ENCODE measurements around the gene SH3RF1. TPM values are rescaled to one million over a fixed set of nuclear protein-coding genes. Genes with fewer than 3 reads are reported as not detected.

The SH3RF1 gene
- total RNA-seq, 2 donors from 2014 or later = 37.6 to 68.8 TPM

DNA sequence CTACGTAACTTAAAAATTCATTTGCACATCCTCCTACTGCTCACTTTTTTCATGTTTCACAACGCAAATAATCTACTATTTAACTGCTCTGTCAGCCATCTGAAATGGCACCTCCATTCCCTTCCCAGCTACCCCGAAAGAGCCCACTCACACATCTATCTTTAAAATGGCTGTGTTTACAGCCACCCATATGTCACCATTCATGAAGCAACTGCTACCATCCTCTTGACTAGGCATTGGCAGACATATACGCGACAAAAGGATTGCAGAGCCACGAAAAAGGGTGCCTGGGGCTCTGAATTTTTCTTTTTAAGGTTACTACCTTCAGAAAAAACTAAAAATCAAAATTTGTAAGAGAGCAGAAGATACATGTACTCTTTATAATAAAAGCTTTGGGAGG, 11.5 kb downstream of the SH3RF1 start:
- Mint-ChIP-seq H3K27ac (no peak overlapping the region), H3K4me3 (no peak overlapping the region), H3K9me3 (no peaks in the 10 kb centered on the region), H3K4me1 (peaks cover 46% of the 10 kb centered on the region), H3K27me3 (ENCODE audit: insufficient read depth) (no peaks in the 10 kb centered on the region), H3K36me3 (ENCODE audit: low read depth) (peaks cover 17% of the 10 kb centered on the region)
- Histone ChIP-seq H3K27me3 (ENCODE audit: control insufficient read depth, insufficient read depth, low read length, poor library complexity, severe bottlenecking) (no peaks in the 10 kb centered on the region), H3K9me3 (ENCODE audit: control insufficient read depth, low read length) (peaks cover 10% of the 10 kb centered on the region), H3K27ac (ENCODE audit: low read depth, low read length) (no peak overlapping the region), H3K36me3 (ENCODE audit: control insufficient read depth, insufficient read depth, low read length) (peaks cover 22% of the 10 kb centered on the region), H3K9ac (ENCODE audit: extremely low read depth, low read length, poor library complexity, severe bottlenecking) (no peak overlapping the region), H3K4me3 (ENCODE audit: low read length) (no peak overlapping the region), H3K4me1 (ENCODE audit: control insufficient read depth, insufficient read depth, low read length) (peaks cover 22% of the 10 kb centered on the region)
- DNase-seq = no peak
- no peak for TF ChIP-seq CTCF (conservative IDR thresholded peaks at IDR 0.05)
- WGBS, 2 experiments (ENCODE audit: insufficient coverage in 1 of 2, insufficient read length in 1 of 2) = 89 to 100% methylated on average over 3 to 6 of the region's 6 CpGs

- no peak overlapping the region for H3K4me3 Mint-ChIP-seq
- H3K9me3 ChIP-seq (ENCODE audit: control insufficient read depth, low read length) = no peaks in the 10 kb centered on the region
- TF ChIP-seq CTCF (conservative IDR thresholded peaks at IDR 0.05) = no peak
- no peak overlapping the region for H3K27ac Mint-ChIP-seq
- H3K9ac ChIP-seq (ENCODE audit: extremely low read depth, low read length, poor library complexity, severe bottlenecking) = no peak overlapping the region
- no peak overlapping the region for H3K4me3 ChIP-seq (ENCODE audit: low read length)
- H3K9me3 Mint-ChIP-seq = no peaks in the 10 kb centered on the region
- peaks cover 25% of the 10 kb centered on the region for H3K4me1 ChIP-seq (ENCODE audit: control insufficient read depth, insufficient read depth, low read length)
- WGBS, 2 experiments (ENCODE audit: insufficient coverage in 1 of 2, insufficient read length in 1 of 2) = 96 to 100% methylated on average over 1 of the region's 1 CpG
- peaks cover 58% of the 10 kb centered on the region for H3K4me1 Mint-ChIP-seq
- H3K36me3 ChIP-seq (ENCODE audit: control insufficient read depth, insufficient read depth, low read length) = peaks cover 10% of the 10 kb centered on the region
- H3K27me3 Mint-ChIP-seq (ENCODE audit: insufficient read depth) = no peaks in the 10 kb centered on the region
- no peaks in the 10 kb centered on the region for H3K27me3 ChIP-seq (ENCODE audit: control insufficient read depth, insufficient read depth, low read length, poor library complexity, severe bottlenecking)
- H3K36me3 Mint-ChIP-seq (ENCODE audit: low read depth) = peaks cover 5% of the 10 kb centered on the region
- H3K27ac ChIP-seq (ENCODE audit: low read depth, low read length) = no peak overlapping the region
- no peak for DNase-seq
Measured at GRCh38 chr4:169258141-169258540, 12.6 kb downstream of the SH3RF1 start.

DNA sequence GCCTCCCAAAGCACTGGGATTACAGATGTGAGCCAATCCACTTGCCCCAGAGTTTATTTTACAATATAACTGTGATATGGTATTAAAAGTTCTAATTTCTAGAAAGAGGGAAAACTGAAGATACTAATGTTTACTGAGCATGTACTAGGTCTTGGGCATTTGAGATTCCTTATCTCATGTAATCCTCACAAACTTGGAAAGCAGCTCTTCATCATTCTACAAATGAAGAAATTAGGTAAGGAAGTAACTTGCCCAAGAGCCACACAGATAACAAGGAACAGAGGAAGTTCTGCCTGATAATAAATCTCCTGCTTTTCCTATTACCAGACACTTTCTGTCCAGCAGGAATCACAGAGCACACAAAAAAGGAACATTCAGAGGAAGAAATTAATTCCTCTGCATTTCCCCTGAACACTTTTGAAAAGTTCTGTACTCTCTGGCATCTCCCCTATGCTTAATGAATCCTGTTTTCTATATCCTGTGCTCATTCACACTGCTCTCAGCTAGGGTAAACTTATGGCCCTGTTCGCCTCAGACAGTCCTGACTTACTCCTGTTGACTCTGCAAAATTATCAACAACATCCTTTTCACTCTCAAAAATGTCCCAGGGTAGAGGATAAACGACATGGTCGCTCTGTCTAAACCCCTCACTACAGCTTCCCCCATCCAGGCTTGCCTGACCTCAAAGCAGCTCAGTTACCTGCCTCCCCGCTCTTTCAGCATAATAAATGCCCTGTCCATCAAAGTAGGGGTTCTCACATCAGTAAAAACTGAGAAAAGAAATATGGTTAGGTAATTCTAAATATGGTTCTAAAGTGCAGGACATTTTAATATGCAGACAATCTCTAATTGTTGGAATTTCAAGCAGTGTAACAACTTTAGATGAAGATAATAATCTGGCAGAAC, 13.6 kb downstream of the SH3RF1 start:
- Mint-ChIP-seq H3K27me3 (ENCODE audit: insufficient read depth) (no peaks in the 10 kb centered on the region), H3K4me1 (peaks cover 64% of the 10 kb centered on the region), H3K27ac (peak overlapping the region; percentile 57), H3K9me3 (no peaks in the 10 kb centered on the region), H3K36me3 (ENCODE audit: low read depth) (no peaks in the 10 kb centered on the region), H3K4me3 (no peak overlapping the region)
- Histone ChIP-seq H3K27ac (ENCODE audit: low read depth, low read length) (no peak overlapping the region), H3K9me3 (ENCODE audit: control insufficient read depth, low read length) (no peaks in the 10 kb centered on the region), H3K4me1 (ENCODE audit: control insufficient read depth, insufficient read depth, low read length) (peaks cover 26% of the 10 kb centered on the region), H3K36me3 (ENCODE audit: control insufficient read depth, insufficient read depth, low read length) (peaks cover 2% of the 10 kb centered on the region), H3K4me3 (ENCODE audit: low read length) (no peak overlapping the region), H3K9ac (ENCODE audit: extremely low read depth, low read length, poor library complexity, severe bottlenecking) (no peak overlapping the region), H3K27me3 (ENCODE audit: control insufficient read depth, insufficient read depth, low read length, poor library complexity, severe bottlenecking) (no peaks in the 10 kb centered on the region)
- TF ChIP-seq CTCF (conservative IDR thresholded peaks at IDR 0.05) = no peak
- 82% methylated on average over 3 to 4 of the region's 4 CpGs for WGBS, 2 experiments (ENCODE audit: insufficient coverage in 1 of 2, insufficient read length in 1 of 2)
- no peak for DNase-seq

Measured in endodermal cell (in vitro differentiated cells).